ENCODE measurements around the gene SLC6A8. TPM values are rescaled to one million over a fixed set of nuclear protein-coding genes. Genes with fewer than 3 reads are reported as not detected.

Gene SLC6A8
- total and polyA plus RNA-seq, 2 experiments from 2014 or later, result 1.8 to 11.7 TPM

- in situ Hi-C loops (cut with MboI), result no loop called here
- Histone ChIP-seq H3K79me2 (ENCODE audit: insufficient read depth) (no peaks in the 10 kb centered on the region), H3K9me3 (ENCODE audit: low read depth) (no peaks in the 10 kb centered on the region), H2AFZ (no peak overlapping the region), H4K20me1 (ENCODE audit: insufficient read depth) (no peaks in the 10 kb centered on the region), H3K9ac (no peak overlapping the region), H3K27ac (no peak overlapping the region), H3K4me1 (ENCODE audit: insufficient read depth) (no peaks in the 10 kb centered on the region), H3K4me2 (ENCODE audit: unreplicated experiment) (no peak overlapping the region), H3F3A (ENCODE audit: insufficient read depth) (no peaks in the 10 kb centered on the region), H3K36me3 (ENCODE audit: low read depth) (no peaks in the 10 kb centered on the region), H3K4me3 (no peak overlapping the region), H3K9me2 (ENCODE audit: insufficient read depth) (no peaks in the 10 kb centered on the region), H3K27me3 (replicated peaks; ENCODE audit: insufficient read depth) (peaks cover 20% of the 10 kb centered on the region; the same call in 1 of the 2 replicates)
- no peak for DNase-seq
- WGBS, 2 experiments (ENCODE audit: low coverage in 1 of 2, low lambda C conversion rate in 2 of 2, missing lambda C conversion rate in 2 of 2), result 74 to 88% methylated on average over 5 to 10 of the region's 10 CpGs
- TF ChIP-seq EZH2 (IDR thresholded peaks at IDR 0.05; ENCODE audit: insufficient read depth, poor library complexity, severe bottlenecking), result no peak
- no peak for TF ChIP-seq EZH2phosphoT487 (IDR thresholded peaks at IDR 0.05; ENCODE audit: insufficient read depth, low read depth)
These were observed 41.7 kb upstream of the SLC6A8 start for GRCh38 chrX:153645921-153646488.

DNA sequence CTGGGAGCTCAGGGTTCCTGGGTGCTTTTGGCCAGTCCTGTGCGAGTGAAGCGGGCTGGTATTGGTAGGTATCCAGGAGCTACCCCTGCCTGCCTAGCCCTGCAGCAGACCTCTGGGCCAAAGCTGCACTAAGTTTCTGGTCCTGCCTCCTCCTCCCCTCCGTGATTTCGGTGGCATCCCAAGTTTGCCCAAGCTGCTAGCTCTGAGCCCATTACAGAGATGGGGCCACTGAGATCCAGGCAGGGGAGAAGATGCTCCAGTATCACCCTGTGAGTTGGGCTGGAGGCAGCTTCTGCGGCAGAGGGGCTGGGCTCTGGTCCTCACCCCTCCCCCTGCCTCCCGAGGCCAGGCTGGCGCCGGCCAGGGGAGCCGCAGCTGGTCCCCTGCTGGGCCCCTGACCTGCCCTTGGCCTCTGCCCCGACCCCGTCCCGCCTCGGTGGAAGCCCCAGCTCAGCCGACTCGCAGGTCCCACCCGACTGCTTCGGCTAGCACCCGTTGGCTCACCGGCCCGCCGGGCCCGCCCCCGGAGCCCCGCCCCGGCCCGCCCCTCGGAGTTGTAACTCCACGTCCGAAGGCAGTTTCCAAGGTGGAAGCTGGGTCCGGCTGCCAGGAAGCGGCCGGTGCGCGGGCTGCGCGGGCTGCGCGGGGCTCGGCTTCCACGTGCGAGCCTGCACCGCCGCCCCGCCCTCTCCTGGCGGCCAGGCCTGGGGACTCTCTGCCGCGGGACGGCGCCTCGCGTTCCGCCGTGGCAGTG is 40.9 kb upstream of the SLC6A8 start, which contains the start of gene DUSP9:
TSS of gene DUSP9 (plus strand) at position 584 of the 754 bp plus-strand sequence. CDS start 751 bp downstream, outside the sequence.
- Histone ChIP-seq H3K79me2 (ENCODE audit: insufficient read depth) (no peaks in the 10 kb centered on the region), H3K36me3 (ENCODE audit: low read depth) (no peaks in the 10 kb centered on the region), H4K20me1 (ENCODE audit: insufficient read depth) (no peaks in the 10 kb centered on the region), H3K27ac (no peak within 1 kb of the TSS), H3K27me3 (replicated peaks; ENCODE audit: insufficient read depth) (peaks cover 20% of the 10 kb centered on the region; the same call in 1 of the 2 replicates), H3K9ac (no peak within 1 kb of the TSS), H3K4me3 (no peak within 1 kb of the TSS), H3K9me2 (ENCODE audit: insufficient read depth) (no peaks in the 10 kb centered on the region), H3K9me3 (ENCODE audit: low read depth) (no peaks in the 10 kb centered on the region), H3K4me1 (ENCODE audit: insufficient read depth) (no peaks in the 10 kb centered on the region), H3K4me2 (ENCODE audit: unreplicated experiment) (peak within 1 kb of the TSS; percentile 7), H3F3A (ENCODE audit: insufficient read depth) (no peaks in the 10 kb centered on the region), H2AFZ (no peak within 1 kb of the TSS)
- in situ Hi-C loops (cut with MboI), result no loop called here
- no peak for TF ChIP-seq EZH2 (IDR thresholded peaks at IDR 0.05; ENCODE audit: insufficient read depth, poor library complexity, severe bottlenecking)
- peak; percentile 48 for DNase-seq
- WGBS, 2 experiments (ENCODE audit: low coverage in 1 of 2, low lambda C conversion rate in 2 of 2, missing lambda C conversion rate in 2 of 2), result 35% methylated on average over 6 of the region's 53 CpGs; no CpG with 5 or more reads in 1 of the 2 experiments

- Histone ChIP-seq H3K4me3 (no peak overlapping the region), H3K27ac (no peak overlapping the region), H3K79me2 (ENCODE audit: insufficient read depth) (no peaks in the 10 kb centered on the region), H3K9ac (no peak overlapping the region), H3K9me2 (ENCODE audit: insufficient read depth) (no peaks in the 10 kb centered on the region), H3F3A (ENCODE audit: insufficient read depth) (no peaks in the 10 kb centered on the region), H2AFZ (no peak overlapping the region), H3K27me3 (replicated peaks; ENCODE audit: insufficient read depth) (peaks cover 20% of the 10 kb centered on the region; the same call in 1 of the 2 replicates), H3K9me3 (ENCODE audit: low read depth) (no peaks in the 10 kb centered on the region), H3K36me3 (ENCODE audit: low read depth) (no peaks in the 10 kb centered on the region), H3K4me1 (ENCODE audit: insufficient read depth) (no peaks in the 10 kb centered on the region), H3K4me2 (ENCODE audit: unreplicated experiment) (peak overlapping the region; percentile 7), H4K20me1 (ENCODE audit: insufficient read depth) (no peaks in the 10 kb centered on the region)
- in situ Hi-C loops (cut with MboI), result no loop called here
- peak; percentile 13 for DNase-seq
- TF ChIP-seq EZH2 (IDR thresholded peaks at IDR 0.05; ENCODE audit: insufficient read depth, poor library complexity, severe bottlenecking) (no peak), EZH2phosphoT487 (IDR thresholded peaks at IDR 0.05; ENCODE audit: insufficient read depth, low read depth) (0 out of 2 replicates have a peak, but pooled peaks have one; percentile 4)
- 3 to 4% methylated on average over 13 to 56 of the region's 85 CpGs for WGBS, 2 experiments (ENCODE audit: low coverage in 1 of 2, low lambda C conversion rate in 2 of 2, missing lambda C conversion rate in 2 of 2)
These were observed 40.0 kb upstream of the SLC6A8 start for GRCh38 chrX:153647461-153648357.
